ENCODE results near the gene ASPG.

DNA sequence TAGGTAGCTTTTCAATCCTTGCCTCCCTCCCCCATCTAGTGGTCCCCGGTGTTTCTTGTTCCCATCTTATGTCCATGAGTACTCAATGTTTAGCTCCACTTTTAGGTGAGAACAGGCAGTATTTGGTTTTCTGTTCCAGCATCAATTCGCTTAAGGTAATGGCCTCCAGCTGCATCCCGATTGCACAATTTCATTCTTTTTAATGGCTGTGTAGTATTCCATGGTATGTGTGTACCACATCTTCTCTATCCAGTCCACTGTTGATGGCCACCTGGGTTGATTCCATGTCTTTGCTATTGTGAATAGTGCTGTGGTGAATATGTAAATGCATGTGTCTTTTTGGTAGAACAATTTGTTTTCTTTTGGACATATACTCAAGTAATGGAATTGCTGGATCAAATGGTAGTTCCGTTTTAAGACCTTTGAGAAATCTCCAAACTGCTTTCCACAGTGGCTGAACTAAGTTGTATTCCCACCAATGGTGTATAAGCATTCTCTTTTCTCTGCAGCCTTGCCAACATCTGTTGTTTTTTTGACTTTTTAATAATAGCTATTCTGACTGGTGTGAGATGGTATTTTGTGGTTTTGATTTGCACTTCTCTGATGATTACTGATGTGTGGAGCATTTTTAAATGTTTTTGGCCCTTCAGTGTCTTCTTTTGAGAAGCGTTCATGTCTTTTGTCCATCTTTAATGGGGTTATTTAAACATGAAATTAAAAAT is 34.2 kb upstream of the ASPG start:
- TF ChIP-seq POLR2A (IDR thresholded peaks at IDR 0.05; ENCODE audit: low read depth) (no peak), EP300 (IDR thresholded peaks at IDR 0.05) (no peak), CTCF (IDR thresholded peaks at IDR 0.05) (no peak), POLR2AphosphoS5 (IDR thresholded peaks at IDR 0.05) (no peak)
